GM23338 (cell line): ENCODE results near the gene RYR3. TPM values are rescaled to one million over a fixed set of nuclear protein-coding genes. Genes with fewer than 3 reads are reported as not detected.

Source experiments
- ATAC-seq: fragments of 200-7000 bp; cut with Tn5 transposase; 3 replicates; pipeline ENCODE4 v1.9.1; 2020
- DNase-seq: peaks from one replicate; pipeline ENCODE4 v3.0.0-alpha.2; 2015; ENCODE audit warnings: low spot score
- H2AFZ ChIP-seq: fragments of 200-600 bp; sonication (generic); 2 replicates; pipeline ENCODE4 v1.8.0; 2016; ENCODE audit warnings: antibody characterized with exemption, mild to moderate bottlenecking, moderate library complexity
- H3F3A ChIP-seq: fragments of 200-600 bp; sonication (generic); replicated peaks from 2 replicates; pipeline ENCODE4 v1.8.0; 2017; ENCODE audit warnings: antibody characterized with exemption, mixed run types, low read depth
- H3K27ac ChIP-seq: fragments of 200-600 bp; sonication (generic); 2 replicates; pipeline ENCODE4 v1.6.1; 2016; ENCODE audit warnings: low read depth
- H3K27me3 ChIP-seq: fragments of 200-600 bp; sonication (generic); 2 replicates; pipeline ENCODE4 v1.8.0; 2016; ENCODE audit warnings: mild to moderate bottlenecking, mixed run types, moderate library complexity; ENCODE audit not compliant: insufficient read depth
- H3K36me3 ChIP-seq: fragments of 200-600 bp; sonication (generic); 2 replicates; pipeline ENCODE4 v1.8.0; 2016; ENCODE audit warnings: mild to moderate bottlenecking; ENCODE audit not compliant: insufficient read depth
- H3K4me1 ChIP-seq: fragments of 200-600 bp; sonication (generic); 2 replicates; pipeline ENCODE4 v1.8.0; 2016; ENCODE audit warnings: mild to moderate bottlenecking, moderate library complexity; ENCODE audit not compliant: insufficient read depth
- H3K4me2 ChIP-seq: fragments of 200-600 bp; sonication (generic); 2 replicates; pipeline ENCODE4 v1.7.1; 2017; ENCODE audit warnings: mixed run types
- H3K4me3 ChIP-seq: fragments of 200-600 bp; sonication (generic); 2 replicates; pipeline ENCODE4 v1.6.1; 2016; ENCODE audit warnings: mixed run types
- H3K79me2 ChIP-seq: fragments of 200-600 bp; sonication (generic); replicated peaks from 2 replicates; pipeline ENCODE4 v1.8.0; 2017; ENCODE audit warnings: mild to moderate bottlenecking; ENCODE audit not compliant: insufficient read depth
- H3K9me2 ChIP-seq: fragments of 200-600 bp; sonication (generic); 2 replicates; pipeline ENCODE4 v1.8.0; 2017; ENCODE audit not compliant: insufficient read depth
- H4K20me1 ChIP-seq: fragments of 200-600 bp; sonication (generic); replicated peaks from 2 replicates; pipeline ENCODE4 v1.8.0; 2017; ENCODE audit warnings: mild to moderate bottlenecking; ENCODE audit not compliant: insufficient read depth
- H3K27ac Mint-ChIP-seq: 2 replicates; pipeline ENCODE4 v1.8.0; 2020; ENCODE audit warnings: inconsistent platforms, mild to moderate bottlenecking, moderate library complexity, mixed read lengths
- H3K27me3 Mint-ChIP-seq: 3 replicates; pipeline ENCODE4 v1.8.0; 2022; ENCODE audit warnings: low read depth, mild to moderate bottlenecking, moderate library complexity, mixed read lengths, inconsistent platforms; ENCODE audit not compliant: insufficient read depth, poor library complexity
- H3K36me3 Mint-ChIP-seq: 3 replicates; pipeline ENCODE4 v1.8.0; 2021; ENCODE audit warnings: low read depth, mild to moderate bottlenecking, inconsistent platforms, moderate library complexity, mixed read lengths
- H3K4me1 Mint-ChIP-seq: 3 replicates; pipeline ENCODE4 v1.8.0; 2020; ENCODE audit warnings: mild to moderate bottlenecking, inconsistent platforms, mixed read lengths
- H3K4me3 Mint-ChIP-seq: 3 replicates; pipeline ENCODE4 v1.8.0; 2021; ENCODE audit warnings: moderate library complexity, mild to moderate bottlenecking, inconsistent platforms, mixed read lengths
- H3K9me3 Mint-ChIP-seq: 3 replicates; pipeline ENCODE4 v1.8.0; 2020; ENCODE audit warnings: moderate library complexity, mild to moderate bottlenecking, inconsistent platforms, mixed read lengths
- CTCF ChIP-seq, 2 experiments: fragments of 200-600 bp in 1 of 2; sonication (generic) in 1 of 2; conservative IDR thresholded peaks; 2 replicates each; pipeline versions ENCODE4 v1.5.1 to v1.6.1; 2016 to 2017; ENCODE audit warnings: antibody characterized with exemption in 2 of 2, low read depth in 2 of 2, mild to moderate bottlenecking in 2 of 2, moderate library complexity in 1 of 2
- ETS1 ChIP-seq: IDR thresholded peaks from 2 replicates; pipeline ENCODE4 v1.6.1; 2016; ENCODE audit warnings: antibody characterized with exemption
- EZH2 ChIP-seq: fragments of 200-600 bp; sonication (generic); IDR thresholded peaks from one replicate; pipeline ENCODE4 v1.8.0; 2017; ENCODE audit warnings: antibody characterized with exemption, mild to moderate bottlenecking, low read depth; ENCODE audit not compliant: unreplicated experiment
- EZH2phosphoT487 ChIP-seq: fragments of 200-600 bp; sonication (generic); IDR thresholded peaks from one replicate; pipeline ENCODE4 v1.8.1; 2018; ENCODE audit warnings: antibody characterized with exemption; ENCODE audit not compliant: unreplicated experiment
- JUNB ChIP-seq: IDR thresholded peaks from one replicate; pipeline ENCODE4 v1.6.1; 2016; ENCODE audit warnings: antibody characterized with exemption; ENCODE audit not compliant: unreplicated experiment
- NANOG ChIP-seq: IDR thresholded peaks from 2 replicates; pipeline ENCODE4 v1.6.1; 2016; ENCODE audit warnings: antibody characterized with exemption, borderline replicate concordance
- POLR2AphosphoS5 ChIP-seq: IDR thresholded peaks from 2 replicates; pipeline ENCODE4 v1.6.1; 2016; ENCODE audit warnings: antibody characterized with exemption, low read depth
- REST ChIP-seq: IDR thresholded peaks from one replicate; pipeline ENCODE4 v1.6.1; 2018; ENCODE audit warnings: antibody characterized with exemption; ENCODE audit not compliant: unreplicated experiment
- STAT1 ChIP-seq: IDR thresholded peaks from one replicate; pipeline ENCODE4 v1.6.1; 2016; ENCODE audit warnings: antibody characterized with exemption; ENCODE audit not compliant: unreplicated experiment
- ZNF114 ChIP-seq: fragments of 250-450 bp; sonication (Bioruptor Pico); IDR thresholded peaks from 2 replicates; pipeline ENCODE4 v1.5.0; 2020; ENCODE audit warnings: mild to moderate bottlenecking, moderate library complexity
- ZNF331 ChIP-seq: fragments of 250-450 bp; sonication (Bioruptor Pico); IDR thresholded peaks from 2 replicates; pipeline ENCODE4 v1.5.0; 2020; ENCODE audit warnings: low read depth, mild to moderate bottlenecking, moderate library complexity
- ZNF462 ChIP-seq: fragments of 250-450 bp; sonication (Bioruptor Pico); IDR thresholded peaks from 2 replicates; pipeline ENCODE4 v1.5.0; 2020; ENCODE audit warnings: mild to moderate bottlenecking, moderate library complexity
- polyA plus RNA-seq: library from polyadenylated mRNA; unstranded; fragments of >200 nt; fragmentation: Nextera tagmentation; extraction: Ambion mirVana; gene quantifications from 2 replicates; pipeline ENCODE4 v1.2.1, GENCODE V29; 2016
- total RNA-seq: library from RNA; depleted of rRNA; stranded (reverse); fragments of >200 nt; shearing (Covaris generic); gene quantifications from 2 replicates; pipeline ENCODE4 v1.2.3, GENCODE V29; 2014

The RYR3 gene
- total and polyA plus RNA-seq, 2 experiments from 2014 or later, result 1.1 to 1.2 TPM

DNA sequence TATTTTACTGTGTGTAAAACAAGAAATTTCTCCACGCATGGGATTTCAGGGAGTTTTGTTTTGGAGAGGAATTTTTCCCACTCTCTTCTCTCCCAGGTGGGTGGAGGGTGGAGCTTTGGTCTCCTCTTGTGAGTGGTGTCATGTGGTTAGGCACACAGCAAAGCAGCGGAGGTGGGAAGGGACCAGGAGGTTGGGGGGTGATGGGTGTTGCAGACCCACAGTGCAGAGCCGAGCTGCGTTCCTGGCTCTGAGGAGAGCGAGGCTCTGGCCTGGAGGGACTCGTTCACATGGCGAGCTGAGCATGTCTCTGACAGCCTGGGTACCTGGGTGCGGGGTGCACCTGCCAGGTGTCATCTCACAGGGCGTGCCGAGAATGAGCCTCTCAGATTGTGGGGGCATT is 87.8 kb downstream of the RYR3 start:
- no peaks in the 10 kb centered on the region for H3K9me3 Mint-ChIP-seq

More for the DNA sequence above, 87.8 kb downstream of the RYR3 start:
- Histone ChIP-seq H3K9me2 (no peaks in the 10 kb centered on the region), H3K27ac (no peak overlapping the region), H3K36me3 (no peaks in the 10 kb centered on the region), H3K4me3 (no peak overlapping the region), H3F3A (no peaks in the 10 kb centered on the region), H3K27me3 (no peaks in the 10 kb centered on the region), H3K79me2 (no peaks in the 10 kb centered on the region), H4K20me1 (no peaks in the 10 kb centered on the region), H2AFZ (no peak overlapping the region), H3K4me2 (no peak overlapping the region), H3K4me1 (peaks cover 13% of the 10 kb centered on the region)
- DNase-seq (no peak), ATAC-seq (peak; percentile 57)
- Mint-ChIP-seq H3K36me3 (no peaks in the 10 kb centered on the region), H3K27ac (no peak overlapping the region), H3K27me3 (no peaks in the 10 kb centered on the region), H3K4me1 (peaks cover 29% of the 10 kb centered on the region), H3K4me3 (no peak overlapping the region)
- TF ChIP-seq ZNF331, result no peak
- no peak for TF ChIP-seq EZH2
- no peak for TF ChIP-seq ZNF462 (CRISPR knock-in tag)
- no peak for TF ChIP-seq JUNB
- no peak for TF ChIP-seq CTCF (conservative IDR thresholded peaks at IDR 0.05; ENCODE audit: low read depth in 2 of 2)
- no peak for TF ChIP-seq ETS1
- no peak for TF ChIP-seq EZH2phosphoT487
- TF ChIP-seq NANOG, result no peak
- no peak for TF ChIP-seq STAT1
- TF ChIP-seq POLR2AphosphoS5, result no peak
- no peak for TF ChIP-seq ZNF114
- no peak for TF ChIP-seq REST
